Mammary epithelial cell (primary cell): ENCODE data around the gene ARL16.

Experiments used
- CTCF ChIP-seq, 2 donors: IDR thresholded peaks in 1 of 2; conservative IDR thresholded peaks in 1 of 2; 2 replicates each; pipeline ENCODE4 v1.5.1; 2011 to 2012; ENCODE audit warnings: inconsistent platforms in 2 of 2, low read length in 2 of 2, mild to moderate bottlenecking in 2 of 2, control low read depth in 1 of 2, low read depth in 1 of 2; ENCODE audit not compliant: insufficient read depth in 1 of 2; ENCODE audit errors: extremely low read depth in 1 of 2
- EZH2 ChIP-seq: IDR thresholded peaks from 2 replicates; pipeline ENCODE4 v1.6.1; 2012; ENCODE audit warnings: low read length, inconsistent platforms, borderline replicate concordance

GRCh38 chr17:81715872-81716673 lies 32.5 kb upstream of the ARL16 start:
- no peak for TF ChIP-seq EZH2
- no peak for TF ChIP-seq CTCF (conservative IDR thresholded peaks at IDR 0.05 in 1 of 2, IDR thresholded peaks at IDR 0.05 in 1 of 2; ENCODE audit: extremely low read depth in 1 of 2, insufficient read depth in 1 of 2, low read depth in 1 of 2, low read length in 2 of 2)
